WI38 (cell line): Measurements from ENCODE around the gene RNU7-1.

Source experiments
- H3K4me3 ChIP-seq: 2 replicates; pipeline ENCODE4 v1.5.1; 2011; ENCODE audit warnings: low read depth, mild to moderate bottlenecking, control low read depth, low read length
- TF ChIP-seq, protein P1 (sequence below): IDR thresholded peaks from 2 replicates; pipeline ENCODE4 v1.5.1; 2012; ENCODE audit warnings: low read depth, mild to moderate bottlenecking, control low read depth, low read length

RNU7-1 gene

DNA sequence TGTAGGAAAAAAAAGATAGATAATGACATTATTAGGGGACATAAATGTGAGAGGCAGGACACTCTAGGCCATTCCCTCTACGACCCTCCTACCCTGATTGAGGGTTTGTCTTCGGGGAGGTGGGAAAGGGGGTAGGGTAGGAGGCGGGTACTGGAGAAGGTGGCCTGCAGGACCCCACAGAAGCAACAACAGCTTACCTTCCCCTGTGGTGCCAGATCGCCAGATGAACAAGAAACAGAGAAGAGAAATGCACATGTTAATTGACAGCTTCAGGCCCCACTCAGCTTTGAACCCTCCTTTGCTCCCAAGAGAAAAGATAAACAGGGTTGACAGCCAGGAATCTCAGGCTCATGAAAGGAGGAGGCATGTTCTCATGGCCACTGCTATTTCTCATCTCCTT lies 22.1 kb downstream of the RNU7-1 start:
- no peak overlapping the region for H3K4me3 ChIP-seq
- TF ChIP-seq, protein P1, sequence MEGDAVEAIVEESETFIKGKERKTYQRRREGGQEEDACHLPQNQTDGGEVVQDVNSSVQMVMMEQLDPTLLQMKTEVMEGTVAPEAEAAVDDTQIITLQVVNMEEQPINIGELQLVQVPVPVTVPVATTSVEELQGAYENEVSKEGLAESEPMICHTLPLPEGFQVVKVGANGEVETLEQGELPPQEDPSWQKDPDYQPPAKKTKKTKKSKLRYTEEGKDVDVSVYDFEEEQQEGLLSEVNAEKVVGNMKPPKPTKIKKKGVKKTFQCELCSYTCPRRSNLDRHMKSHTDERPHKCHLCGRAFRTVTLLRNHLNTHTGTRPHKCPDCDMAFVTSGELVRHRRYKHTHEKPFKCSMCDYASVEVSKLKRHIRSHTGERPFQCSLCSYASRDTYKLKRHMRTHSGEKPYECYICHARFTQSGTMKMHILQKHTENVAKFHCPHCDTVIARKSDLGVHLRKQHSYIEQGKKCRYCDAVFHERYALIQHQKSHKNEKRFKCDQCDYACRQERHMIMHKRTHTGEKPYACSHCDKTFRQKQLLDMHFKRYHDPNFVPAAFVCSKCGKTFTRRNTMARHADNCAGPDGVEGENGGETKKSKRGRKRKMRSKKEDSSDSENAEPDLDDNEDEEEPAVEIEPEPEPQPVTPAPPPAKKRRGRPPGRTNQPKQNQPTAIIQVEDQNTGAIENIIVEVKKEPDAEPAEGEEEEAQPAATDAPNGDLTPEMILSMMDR: no peak

DNA sequence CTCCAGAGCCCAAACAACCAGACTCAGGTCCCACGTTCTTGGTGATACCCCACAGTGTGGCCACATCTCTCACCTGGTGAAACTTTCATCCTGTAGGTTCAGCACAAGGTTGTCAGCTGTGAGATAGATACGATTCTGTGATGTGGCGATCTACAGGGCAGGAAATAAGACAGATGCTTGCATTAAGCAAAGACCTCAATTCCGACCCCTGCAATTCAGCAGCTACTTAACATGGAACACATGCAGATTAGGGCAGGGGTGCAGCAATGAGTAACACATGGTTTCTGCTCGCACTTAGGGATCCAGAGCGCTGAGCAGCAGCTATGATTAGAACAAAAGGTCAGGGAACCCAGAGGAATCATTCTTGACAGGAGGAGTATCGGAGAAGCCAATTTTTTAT lies 22.7 kb downstream of the RNU7-1 start:
- no peak overlapping the region for H3K4me3 ChIP-seq
- TF ChIP-seq, protein P1: no peak

DNA sequence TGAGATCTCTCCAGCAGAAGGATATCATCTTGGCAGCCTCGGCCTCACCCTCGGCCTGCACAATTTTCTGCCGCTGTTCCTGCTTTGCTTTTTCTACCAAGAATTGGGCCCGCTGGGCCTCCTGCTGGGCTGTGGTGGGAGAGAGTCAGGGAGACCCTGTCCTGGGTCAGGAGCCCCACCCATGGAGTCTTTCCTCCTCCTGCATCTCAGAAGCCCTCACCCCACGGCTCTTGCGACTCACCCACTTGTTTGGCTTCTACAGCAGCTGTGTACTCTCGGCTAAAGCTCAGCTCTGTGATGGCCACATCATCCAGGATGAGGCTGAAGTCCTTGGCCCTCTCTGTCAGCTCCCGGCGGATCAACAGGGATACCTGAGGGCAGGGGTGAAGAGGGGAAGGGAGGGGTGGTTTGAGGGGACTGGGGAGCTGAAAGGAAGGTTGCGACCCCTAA lies 24.1 kb downstream of the RNU7-1 start:
- no peak overlapping the region for H3K4me3 ChIP-seq
- TF ChIP-seq, protein P1: no peak

DNA sequence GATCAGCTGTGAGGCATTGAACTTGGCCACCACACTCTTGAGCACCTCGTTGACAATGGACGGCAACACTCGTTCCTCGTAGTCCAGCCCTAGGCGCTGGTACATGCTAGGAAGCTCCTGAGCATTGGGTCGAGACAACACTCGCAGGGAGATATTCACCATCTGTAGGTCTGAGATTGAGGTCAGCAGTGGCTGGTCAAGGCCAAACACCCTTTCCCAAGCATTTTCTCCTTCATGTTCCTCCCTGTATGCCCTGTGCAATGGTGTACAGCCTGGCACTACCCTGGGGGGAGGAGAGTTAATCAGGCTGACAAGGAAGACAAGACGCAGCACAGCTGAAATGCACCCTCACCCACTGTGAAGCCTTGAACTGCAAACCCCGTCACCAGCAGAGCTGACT lies 24.8 kb downstream of the RNU7-1 start:
- TF ChIP-seq, protein P1: no peak
- H3K4me3 ChIP-seq: no peak overlapping the region

DNA sequence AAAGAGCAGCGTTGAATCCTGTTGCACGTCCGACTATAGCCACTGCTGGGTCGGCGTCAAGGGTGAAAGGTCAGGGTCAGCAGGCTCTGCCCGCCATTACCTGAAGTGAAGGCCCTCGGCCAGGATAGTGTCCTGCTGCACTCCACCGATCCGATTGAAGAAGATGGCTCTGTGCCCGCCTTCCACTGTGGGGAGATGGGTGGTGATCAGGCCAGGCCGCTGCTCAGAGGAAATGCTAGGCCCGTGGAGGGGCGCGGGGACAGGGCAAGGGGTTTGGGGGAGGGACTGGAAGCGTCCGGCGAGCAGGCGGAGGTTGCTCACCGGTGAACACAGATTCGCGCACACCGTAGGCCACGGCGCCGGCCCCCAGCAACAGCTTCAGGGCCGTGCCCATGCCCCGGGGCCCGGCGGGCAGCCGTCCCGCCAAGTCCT lies 26.5 kb downstream of the RNU7-1 start:
- TF ChIP-seq, protein P1: no peak
- H3K4me3 ChIP-seq: peak overlapping the region; percentile 95

DNA sequence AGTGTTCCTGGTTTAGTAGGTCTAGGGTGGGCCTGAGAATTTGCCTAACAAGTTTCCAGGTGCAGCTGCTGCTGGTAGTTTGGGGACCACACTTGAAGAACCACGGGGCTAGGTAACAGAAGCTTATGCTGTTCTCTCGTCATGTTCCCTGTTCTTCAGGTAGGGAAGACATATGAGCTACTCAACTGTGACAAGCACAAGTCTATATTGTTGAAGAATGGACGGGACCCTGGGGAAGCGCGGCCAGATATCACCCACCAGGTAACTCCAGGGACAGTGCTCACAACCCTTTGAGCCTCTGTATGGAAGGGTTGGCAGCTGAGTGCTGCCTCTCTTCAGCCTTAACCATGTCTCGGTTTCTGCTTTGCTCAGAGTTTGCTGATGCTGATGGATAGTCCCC lies 30.6 kb downstream of the RNU7-1 start:
- H3K4me3 ChIP-seq: no peak overlapping the region
- TF ChIP-seq, protein P1: no peak

DNA sequence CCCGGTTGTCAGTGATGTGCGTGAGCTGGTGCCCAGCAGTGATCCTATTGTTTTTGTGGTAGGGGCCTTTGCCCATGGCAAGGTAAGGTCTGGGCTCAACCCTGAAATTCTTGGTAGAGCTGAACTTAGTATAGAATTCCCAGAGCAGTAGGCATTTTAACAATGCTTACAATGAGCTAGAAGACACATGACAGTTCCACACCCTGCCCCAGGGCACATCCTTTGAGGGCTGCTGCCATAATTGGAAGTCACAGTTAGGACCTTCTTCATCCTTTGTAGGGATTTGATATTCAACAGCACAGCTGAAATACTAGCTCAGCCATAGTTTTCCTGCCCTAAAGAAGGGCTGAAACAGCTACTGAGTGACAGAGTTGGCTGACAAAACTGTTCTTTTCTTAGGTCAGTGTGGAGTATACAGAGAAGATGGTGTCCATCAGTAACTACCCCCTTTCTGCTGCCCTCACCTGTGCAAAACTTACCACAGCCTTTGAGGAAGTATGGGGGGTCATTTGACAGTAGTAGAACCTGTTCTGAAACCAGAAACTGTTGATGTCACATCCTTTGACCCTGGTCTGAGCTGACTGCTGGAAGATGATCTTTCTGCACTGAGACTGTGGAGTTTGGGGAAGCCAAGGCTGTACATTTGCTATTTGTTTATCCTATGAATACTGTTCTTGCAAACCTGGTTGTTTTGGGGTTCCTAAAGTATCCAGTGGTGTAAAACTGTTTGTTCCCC lies 31.8 kb downstream of the RNU7-1 start:
- no peak overlapping the region for H3K4me3 ChIP-seq
- TF ChIP-seq, protein P1: no peak
